GM12874 (cell line): ENCODE results near the gene GLI1.

ENCODE experiments used
- CTCF ChIP-seq: IDR thresholded peaks from 2 replicates; pipeline ENCODE4 v1.5.1; 2011; ENCODE audit warnings: low read depth, mild to moderate bottlenecking, control low read depth, low read length, moderate library complexity; ENCODE audit not compliant: insufficient read depth

Gene GLI1

GRCh38 chr12:57481671-57482070 is 22.1 kb downstream of the GLI1 start:
- no peak for TF ChIP-seq CTCF

DNA sequence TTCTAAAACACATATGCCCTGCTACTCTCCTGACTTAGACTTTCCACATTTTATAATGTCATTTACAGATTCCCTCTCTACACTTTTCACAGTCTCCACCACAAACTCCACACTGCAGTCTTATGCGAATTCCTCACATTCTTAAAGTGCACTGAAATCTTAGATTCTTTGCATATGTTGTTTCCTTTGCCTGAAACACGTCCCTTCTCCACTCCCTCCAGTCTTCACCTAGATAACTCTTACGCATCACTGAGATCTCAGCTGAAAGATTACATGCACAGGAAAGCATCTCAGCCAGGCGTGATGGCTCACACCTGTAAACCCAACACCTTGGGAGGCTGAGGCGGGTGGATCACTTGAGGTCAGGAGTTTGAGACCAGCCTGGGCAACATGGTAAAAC is 23.9 kb downstream of the GLI1 start:
- no peak for TF ChIP-seq CTCF

DNA sequence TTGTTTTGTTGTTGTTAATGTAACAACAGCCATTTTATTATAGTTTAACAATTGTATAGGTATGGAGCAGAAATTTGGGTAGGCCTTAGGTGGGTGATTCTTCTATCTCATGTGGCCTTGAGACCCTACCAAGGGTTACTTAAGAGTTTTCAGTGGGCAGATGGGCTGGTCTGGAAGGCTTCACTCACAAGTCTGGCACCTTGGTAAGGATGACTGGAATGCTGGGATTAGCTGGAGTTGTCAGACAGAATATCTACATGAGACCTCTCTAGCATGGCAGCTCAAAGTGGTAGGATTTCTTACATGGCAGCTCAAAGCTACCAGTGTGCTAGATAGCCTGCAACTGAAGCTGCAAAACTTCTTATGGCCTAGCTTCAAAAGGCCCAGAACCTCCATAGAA is 26.1 kb downstream of the GLI1 start:
- TF ChIP-seq CTCF, result no peak

DNA sequence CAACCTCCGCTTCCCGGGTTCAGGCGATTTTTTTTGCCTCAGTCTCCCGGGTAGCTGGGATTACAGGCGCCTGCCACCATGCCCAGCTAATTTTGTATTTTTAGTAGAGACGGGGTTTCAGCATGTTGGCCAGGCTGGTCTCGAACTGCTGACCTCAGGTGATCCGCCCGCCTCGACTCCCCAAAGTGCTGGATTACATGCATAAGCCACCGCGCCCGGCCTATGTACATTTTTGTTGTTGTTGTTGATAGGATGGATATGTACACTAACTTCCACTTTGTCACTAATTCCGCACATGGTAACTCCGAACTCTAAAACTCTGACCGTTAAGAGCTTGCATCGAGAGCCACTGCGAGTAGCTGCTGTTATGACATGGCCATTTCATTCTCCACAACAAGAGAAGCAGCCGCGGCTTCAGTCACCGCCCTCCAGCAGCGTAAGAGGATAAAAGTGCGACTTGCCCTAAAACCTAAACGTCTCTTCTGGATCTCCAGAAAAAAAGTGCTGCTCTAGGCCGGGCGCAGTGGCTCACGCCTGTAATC is 27.5 kb downstream of the GLI1 start:
- TF ChIP-seq CTCF, result no peak

- peak; percentile 43 for TF ChIP-seq CTCF
Observed at GRCh38 chr12:57487597-57488401, 28.2 kb downstream of the GLI1 start, which contains the start of gene MARS1. MARS1 (plus strand) TSS chr12:57488068; CDS start chr12:57488091, 23 bp downstream.

- TF ChIP-seq CTCF, result no peak
Observed at GRCh38 chr12:57488402-57489156, 29.0 kb downstream of the GLI1 start.

GRCh38 chr12:57489157-57489641 is 29.6 kb downstream of the GLI1 start:
- TF ChIP-seq CTCF, result no peak
